Neural progenitor cell (in vitro differentiated cells): ENCODE data around the gene CT47A1. TPM values are rescaled to one million over a fixed set of nuclear protein-coding genes. Genes with fewer than 3 reads are reported as not detected.
"Not testable (repeated sequence)": the region's sequence is repeated elsewhere in the genome, so short reads cannot be mapped to it uniquely, and the experiment has no call there.

Experiments used
- DNase-seq: peaks from one replicate; pipeline ENCODE4 v3.0.0-alpha.2; 2016; ENCODE audit warnings: low spot score
- H2AFZ ChIP-seq: fragments of 200-600 bp; sonication (generic); replicated peaks from 2 replicates; pipeline ENCODE4 v1.6.1; 2016; ENCODE audit warnings: antibody characterized with exemption
- H3F3A ChIP-seq: fragments of 200-600 bp; sonication (generic); 2 replicates; pipeline ENCODE4 v1.6.1; 2016; ENCODE audit warnings: antibody characterized with exemption, low read depth
- H3K27ac ChIP-seq: fragments of 200-600 bp; sonication (generic); 2 replicates; pipeline ENCODE4 v1.5.1; 2016; ENCODE audit warnings: mild to moderate bottlenecking
- H3K27me3 ChIP-seq: fragments of 200-600 bp; sonication (generic); 2 replicates; pipeline ENCODE4 v1.6.1; 2016; ENCODE audit warnings: mild to moderate bottlenecking, moderate library complexity
- H3K36me3 ChIP-seq: fragments of 200-600 bp; sonication (generic); 2 replicates; pipeline ENCODE4 v1.5.1; 2016
- H3K4me1 ChIP-seq: fragments of 200-600 bp; sonication (generic); 2 replicates; pipeline ENCODE4 v1.6.1; 2016; ENCODE audit warnings: mixed run types
- H3K4me2 ChIP-seq: fragments of 200-600 bp; sonication (generic); 2 replicates; pipeline ENCODE4 v1.6.1; 2016
- H3K4me3 ChIP-seq: fragments of 200-600 bp; sonication (generic); 2 replicates; pipeline ENCODE4 v1.5.1; 2016
- H3K79me2 ChIP-seq: fragments of 200-600 bp; sonication (generic); 2 replicates; pipeline ENCODE4 v1.6.1; 2016; ENCODE audit warnings: low read depth
- H3K9ac ChIP-seq: fragments of 200-600 bp; sonication (generic); 2 replicates; pipeline ENCODE4 v1.6.1; 2016
- H3K9me3 ChIP-seq: fragments of 200-600 bp; sonication (generic); 2 replicates; pipeline ENCODE4 v1.5.1; 2016; ENCODE audit warnings: low read depth
- H4K20me1 ChIP-seq: fragments of 200-600 bp; sonication (generic); 2 replicates; pipeline ENCODE4 v1.6.1; 2016; ENCODE audit warnings: low read depth
- H3K27ac Mint-ChIP-seq: 3 replicates; pipeline ENCODE4 v1.8.0; 2021; ENCODE audit warnings: mixed read lengths
- H3K27me3 Mint-ChIP-seq: 2 replicates; pipeline ENCODE4 v1.8.0; 2022; ENCODE audit warnings: low read depth, mild to moderate bottlenecking, inconsistent platforms, moderate library complexity, mixed read lengths; ENCODE audit not compliant: insufficient read depth
- H3K36me3 Mint-ChIP-seq: 3 replicates; pipeline ENCODE4 v1.8.0; 2021; ENCODE audit warnings: mixed read lengths
- H3K4me1 Mint-ChIP-seq: 3 replicates; pipeline ENCODE4 v1.8.0; 2021; ENCODE audit warnings: mixed read lengths
- H3K4me3 Mint-ChIP-seq: 3 replicates; pipeline ENCODE4 v1.8.0; 2021; ENCODE audit warnings: mild to moderate bottlenecking, moderate library complexity, mixed read lengths
- H3K9me3 Mint-ChIP-seq: 3 replicates; pipeline ENCODE4 v1.8.0; 2020; ENCODE audit warnings: mixed read lengths
- EZH2 ChIP-seq: fragments of 200-600 bp; sonication (generic); IDR thresholded peaks from 2 replicates; pipeline ENCODE4 v1.6.1; 2017; ENCODE audit warnings: antibody characterized with exemption, mild to moderate bottlenecking, moderate library complexity
- EZH2phosphoT487 ChIP-seq: fragments of 200-600 bp; sonication (generic); IDR thresholded peaks from 2 replicates; pipeline ENCODE4 v1.6.1; 2017; ENCODE audit warnings: antibody characterized with exemption
- total RNA-seq: library from RNA; depleted of rRNA; stranded (reverse); fragments of >200 nt; gene quantifications from 2 replicates; pipeline ENCODE4 v1.2.3, GENCODE V29; 2015; ENCODE audit warnings: low replicate concordance
- TF ChIP-seq, protein P1 (sequence below): fragments of 200-600 bp; sonication (generic); IDR thresholded peaks from 2 replicates; pipeline ENCODE4 v1.5.1; 2017; ENCODE audit warnings: antibody characterized with exemption, mild to moderate bottlenecking

The CT47A1 gene
- total RNA-seq = not detected in 2 replicates

DNA sequence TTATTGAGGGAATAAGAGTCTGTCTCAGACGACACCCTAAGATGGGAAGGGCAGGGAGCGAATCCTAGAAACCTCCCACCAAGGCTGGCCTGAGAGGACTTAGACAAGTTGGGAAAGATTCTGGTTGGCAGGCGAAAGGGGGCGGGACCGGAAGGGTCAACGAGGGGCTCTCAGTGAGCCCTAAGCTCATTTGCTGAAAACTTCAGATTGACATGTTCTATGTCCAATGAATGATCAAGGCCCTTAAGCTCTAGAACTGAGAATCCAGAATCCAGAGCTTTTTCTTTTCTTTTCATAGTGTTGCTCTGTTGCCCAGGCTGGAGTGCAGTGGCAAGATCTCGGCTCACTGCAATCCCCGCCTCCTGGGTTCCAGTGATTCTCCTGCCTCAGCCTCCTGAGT is at the start of gene CT47A1:
CT47A1 (minus strand) TSS at position 101 of the 400 bp plus-strand sequence. CDS start 231 bp downstream, outside the sequence.
- H3K79me2 ChIP-seq, DNase-seq, H3F3A ChIP-seq, H3K4me1 Mint-ChIP-seq, H3K9ac ChIP-seq, H3K9me3 Mint-ChIP-seq, H3K9me3 ChIP-seq, H3K27me3 Mint-ChIP-seq, H4K20me1 ChIP-seq, H2AFZ ChIP-seq, H3K27me3 ChIP-seq, H3K27ac ChIP-seq, H3K4me1 ChIP-seq, H3K36me3 ChIP-seq, H3K4me2 ChIP-seq, H3K27ac Mint-ChIP-seq, H3K4me3 ChIP-seq, H3K36me3 Mint-ChIP-seq, H3K4me3 Mint-ChIP-seq: not testable (repeated sequence)

DNA sequence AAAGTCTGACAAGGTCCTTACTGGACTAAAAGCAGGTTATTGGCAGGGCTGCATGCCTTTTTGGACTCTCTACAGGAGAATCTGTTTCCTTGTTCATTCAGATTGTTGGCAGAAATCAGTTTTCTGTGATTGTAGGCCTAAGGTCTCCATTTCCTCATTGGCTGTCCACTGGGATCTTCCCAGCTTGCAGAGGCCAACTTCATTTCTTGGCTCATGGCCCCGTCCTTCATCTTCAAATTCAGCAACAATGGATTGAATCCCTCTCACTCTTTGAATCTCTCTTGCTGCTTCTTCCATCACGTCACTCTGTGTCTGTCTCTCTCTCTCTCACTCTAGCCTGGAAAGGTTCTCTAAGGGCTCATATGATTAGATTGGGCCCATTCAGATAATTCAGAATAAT is 47.0 kb upstream of the CT47A1 start:
- Histone ChIP-seq H3K27ac (no peak overlapping the region), H4K20me1 (no peaks in the 10 kb centered on the region), H3K36me3 (no peaks in the 10 kb centered on the region), H3K4me2 (no peak overlapping the region), H3F3A (no peaks in the 10 kb centered on the region), H3K79me2 (no peaks in the 10 kb centered on the region), H3K4me1 (no peaks in the 10 kb centered on the region), H3K9ac (no peak overlapping the region), H3K4me3 (no peak overlapping the region), H2AFZ (no peak overlapping the region), H3K9me3 (no peaks in the 10 kb centered on the region), H3K27me3 (peaks cover 6% of the 10 kb centered on the region)
- TF ChIP-seq, protein P1, sequence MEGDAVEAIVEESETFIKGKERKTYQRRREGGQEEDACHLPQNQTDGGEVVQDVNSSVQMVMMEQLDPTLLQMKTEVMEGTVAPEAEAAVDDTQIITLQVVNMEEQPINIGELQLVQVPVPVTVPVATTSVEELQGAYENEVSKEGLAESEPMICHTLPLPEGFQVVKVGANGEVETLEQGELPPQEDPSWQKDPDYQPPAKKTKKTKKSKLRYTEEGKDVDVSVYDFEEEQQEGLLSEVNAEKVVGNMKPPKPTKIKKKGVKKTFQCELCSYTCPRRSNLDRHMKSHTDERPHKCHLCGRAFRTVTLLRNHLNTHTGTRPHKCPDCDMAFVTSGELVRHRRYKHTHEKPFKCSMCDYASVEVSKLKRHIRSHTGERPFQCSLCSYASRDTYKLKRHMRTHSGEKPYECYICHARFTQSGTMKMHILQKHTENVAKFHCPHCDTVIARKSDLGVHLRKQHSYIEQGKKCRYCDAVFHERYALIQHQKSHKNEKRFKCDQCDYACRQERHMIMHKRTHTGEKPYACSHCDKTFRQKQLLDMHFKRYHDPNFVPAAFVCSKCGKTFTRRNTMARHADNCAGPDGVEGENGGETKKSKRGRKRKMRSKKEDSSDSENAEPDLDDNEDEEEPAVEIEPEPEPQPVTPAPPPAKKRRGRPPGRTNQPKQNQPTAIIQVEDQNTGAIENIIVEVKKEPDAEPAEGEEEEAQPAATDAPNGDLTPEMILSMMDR = no peak
- TF ChIP-seq EZH2 = no peak
- no peak for TF ChIP-seq EZH2phosphoT487
- H3K4me1 Mint-ChIP-seq = no peaks in the 10 kb centered on the region
- no peak overlapping the region for H3K4me3 Mint-ChIP-seq
- H3K27ac Mint-ChIP-seq = no peak overlapping the region
- no peaks in the 10 kb centered on the region for H3K36me3 Mint-ChIP-seq
- DNase-seq = no peak
- no peaks in the 10 kb centered on the region for H3K9me3 Mint-ChIP-seq
- peaks cover 2% of the 10 kb centered on the region for H3K27me3 Mint-ChIP-seq

DNA sequence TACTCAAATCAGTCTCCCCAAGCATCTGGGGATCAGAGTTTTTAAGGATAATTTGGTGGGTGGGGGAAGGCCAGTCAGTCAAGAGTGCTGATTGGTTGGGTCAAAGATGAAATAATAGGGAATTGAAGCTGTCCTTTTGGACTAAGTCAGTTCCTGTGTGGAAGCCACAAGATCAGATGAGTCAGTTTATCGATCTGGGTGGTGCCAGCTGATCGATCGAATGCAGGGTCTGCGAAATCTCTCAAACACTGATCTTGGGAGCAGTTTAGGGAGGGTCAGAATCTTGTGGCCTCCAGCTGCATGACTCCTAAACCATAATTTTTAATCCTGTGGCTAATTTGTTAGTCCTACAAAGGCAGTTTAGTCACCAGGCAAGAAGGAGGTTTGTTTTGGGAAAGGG is 44.5 kb upstream of the CT47A1 start:
- no peaks in the 10 kb centered on the region for H3K9me3 Mint-ChIP-seq

DNA sequence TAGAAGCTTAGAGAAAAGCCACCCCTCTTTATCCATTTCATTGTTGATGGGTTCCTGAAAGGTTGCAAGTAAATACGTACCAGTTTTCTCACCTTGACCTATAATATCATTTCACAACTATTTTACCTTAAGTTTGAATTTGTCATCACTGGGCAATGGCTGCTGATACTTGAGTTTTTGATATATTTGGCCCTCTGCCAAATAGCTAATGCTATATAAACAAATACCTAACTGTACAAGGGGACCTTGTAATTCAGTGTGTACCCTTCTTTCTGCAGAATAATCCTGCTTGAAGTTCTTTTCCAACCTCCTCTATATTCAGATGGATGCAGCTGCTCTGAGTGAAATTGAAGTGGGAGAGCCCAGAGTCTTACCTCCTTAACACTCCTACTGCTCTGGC is 42.9 kb upstream of the CT47A1 start:
- Histone ChIP-seq H3K4me2 (no peak overlapping the region), H3K27ac (no peak overlapping the region), H3K79me2 (no peaks in the 10 kb centered on the region), H3K36me3 (no peaks in the 10 kb centered on the region), H3K9me3 (no peaks in the 10 kb centered on the region), H3K27me3 (peaks cover 6% of the 10 kb centered on the region), H3K4me3 (no peak overlapping the region), H3K9ac (no peak overlapping the region), H3K4me1 (no peaks in the 10 kb centered on the region), H3F3A (no peaks in the 10 kb centered on the region), H4K20me1 (no peaks in the 10 kb centered on the region), H2AFZ (no peak overlapping the region)
- Mint-ChIP-seq H3K36me3 (no peaks in the 10 kb centered on the region), H3K27ac (no peak overlapping the region), H3K9me3 (no peaks in the 10 kb centered on the region), H3K27me3 (no peaks in the 10 kb centered on the region), H3K4me3 (no peak overlapping the region), H3K4me1 (no peaks in the 10 kb centered on the region)
- DNase-seq = no peak
- TF ChIP-seq, protein P1 = no peak
- TF ChIP-seq EZH2 (no peak), EZH2phosphoT487 (no peak)

More for the DNA sequence above, 44.5 kb upstream of the CT47A1 start:
- TF ChIP-seq EZH2phosphoT487 = no peak
- no peak overlapping the region for H2AFZ ChIP-seq
- H3F3A ChIP-seq = no peaks in the 10 kb centered on the region
- no peaks in the 10 kb centered on the region for H3K9me3 ChIP-seq
- H3K27ac ChIP-seq = no peak overlapping the region
- no peaks in the 10 kb centered on the region for H3K4me1 ChIP-seq
- Mint-ChIP-seq H3K4me1 (no peaks in the 10 kb centered on the region), H3K4me3 (no peak overlapping the region), H3K27ac (no peak overlapping the region), H3K27me3 (peaks cover 2% of the 10 kb centered on the region), H3K36me3 (no peaks in the 10 kb centered on the region)
- H3K27me3 ChIP-seq = peaks cover 6% of the 10 kb centered on the region
- H3K4me3 ChIP-seq = no peak overlapping the region
- H3K36me3 ChIP-seq = no peaks in the 10 kb centered on the region
- H3K79me2 ChIP-seq = no peaks in the 10 kb centered on the region
- H4K20me1 ChIP-seq = no peaks in the 10 kb centered on the region
- no peak overlapping the region for H3K9ac ChIP-seq
- no peak overlapping the region for H3K4me2 ChIP-seq
- no peak for DNase-seq
